Measurements from ENCODE around the gene ASPSCR1.

- TF ChIP-seq POLR2AphosphoS5 (IDR thresholded peaks at IDR 0.05) (no peak), CTCF (IDR thresholded peaks at IDR 0.05 in 8 of 11, conservative IDR thresholded peaks at IDR 0.05 in 3 of 11) (no peak)
Observed at GRCh38 chr17:81954131-81955057, 23.0 kb upstream of the ASPSCR1 start.

Measured in spleen (tissue), 7 donors.